NCI-H1694 treated with DMSO at 0.1 percent for 48 hours (cell line): Measurements from ENCODE around the gene ATG16L2.
"Not testable (repeated sequence)": the region's sequence is repeated elsewhere in the genome, so short reads cannot be mapped to it uniquely, and the experiment has no call there.

Source experiments
- DNase-seq: peaks from one replicate; lab custom pipeline; 2025; lab: John Stamatoyannopoulos, UW

ATG16L2 gene

DNA sequence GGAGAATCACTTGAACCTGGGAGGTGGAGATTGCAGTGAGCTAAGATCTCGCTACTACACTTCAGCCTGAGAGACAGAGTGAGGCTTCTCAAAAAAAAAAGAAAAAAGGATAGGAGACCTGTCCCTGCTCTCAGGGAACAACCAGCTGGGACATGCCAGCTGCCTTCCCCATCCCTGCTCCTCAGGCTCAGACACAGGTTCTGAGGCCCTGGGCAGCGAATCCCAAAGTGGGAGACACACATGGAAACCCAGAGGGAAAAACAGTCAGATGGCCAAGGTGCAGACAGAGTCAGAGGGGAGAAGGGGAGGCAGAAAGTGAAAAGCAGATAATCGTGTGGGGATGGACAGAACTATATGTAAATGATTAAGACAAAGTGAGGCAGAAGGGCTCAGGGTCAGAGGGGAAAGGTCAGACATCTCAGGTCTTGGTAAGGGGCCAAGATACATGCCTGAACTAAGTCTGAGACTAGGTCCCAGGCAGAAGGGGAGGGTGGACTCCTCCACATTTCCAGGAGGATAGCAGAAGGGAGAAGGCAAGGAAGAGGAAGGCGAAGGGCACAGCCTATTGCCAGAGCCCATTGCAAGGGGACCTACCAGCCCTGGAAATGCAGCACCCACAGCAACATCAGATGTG, 34.6 kb upstream of the ATG16L2 start:
- no peak for DNase-seq

DNA sequence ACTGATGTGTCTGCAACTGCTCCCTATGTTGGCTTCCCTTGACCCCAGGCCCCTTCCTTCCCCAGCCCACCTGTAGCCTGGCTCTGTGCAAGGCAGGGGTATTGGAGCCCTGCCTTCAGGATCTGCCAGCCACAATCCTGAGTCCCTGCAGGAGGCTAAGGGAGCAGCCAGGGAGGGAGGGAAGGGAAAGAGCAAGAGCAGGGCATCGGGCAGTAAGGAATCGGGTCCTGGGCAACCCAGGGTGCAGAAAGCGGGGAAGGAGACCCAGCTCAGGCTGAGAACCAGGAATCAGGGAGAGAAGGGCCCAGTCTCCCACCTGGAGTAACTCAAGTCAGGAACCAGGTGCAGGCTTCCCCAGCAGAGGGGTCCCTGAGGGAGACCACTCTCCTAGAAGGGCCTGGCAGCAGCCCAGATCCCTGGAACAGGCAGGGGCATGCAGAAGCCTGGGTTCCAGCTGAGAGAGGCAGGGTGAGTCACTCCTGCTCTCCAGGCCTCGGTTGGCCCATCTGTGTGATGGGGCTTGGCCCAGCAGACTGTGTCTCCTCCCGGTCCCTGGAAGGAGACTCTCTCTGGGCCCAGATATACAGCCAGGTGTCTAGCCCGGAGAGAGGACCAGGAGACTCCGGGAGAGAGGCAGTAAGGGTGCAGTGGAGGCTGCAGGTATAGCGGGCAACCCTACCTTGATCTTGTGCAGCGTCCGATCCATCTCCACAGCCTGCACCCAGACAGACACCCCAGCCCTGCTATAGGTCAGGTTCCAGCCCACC, 33.7 kb upstream of the ATG16L2 start:
- DNase-seq, result no peak

- no peak for DNase-seq
Observed at GRCh38 chr11:72781063-72781312, 33.2 kb upstream of the ATG16L2 start.

DNA sequence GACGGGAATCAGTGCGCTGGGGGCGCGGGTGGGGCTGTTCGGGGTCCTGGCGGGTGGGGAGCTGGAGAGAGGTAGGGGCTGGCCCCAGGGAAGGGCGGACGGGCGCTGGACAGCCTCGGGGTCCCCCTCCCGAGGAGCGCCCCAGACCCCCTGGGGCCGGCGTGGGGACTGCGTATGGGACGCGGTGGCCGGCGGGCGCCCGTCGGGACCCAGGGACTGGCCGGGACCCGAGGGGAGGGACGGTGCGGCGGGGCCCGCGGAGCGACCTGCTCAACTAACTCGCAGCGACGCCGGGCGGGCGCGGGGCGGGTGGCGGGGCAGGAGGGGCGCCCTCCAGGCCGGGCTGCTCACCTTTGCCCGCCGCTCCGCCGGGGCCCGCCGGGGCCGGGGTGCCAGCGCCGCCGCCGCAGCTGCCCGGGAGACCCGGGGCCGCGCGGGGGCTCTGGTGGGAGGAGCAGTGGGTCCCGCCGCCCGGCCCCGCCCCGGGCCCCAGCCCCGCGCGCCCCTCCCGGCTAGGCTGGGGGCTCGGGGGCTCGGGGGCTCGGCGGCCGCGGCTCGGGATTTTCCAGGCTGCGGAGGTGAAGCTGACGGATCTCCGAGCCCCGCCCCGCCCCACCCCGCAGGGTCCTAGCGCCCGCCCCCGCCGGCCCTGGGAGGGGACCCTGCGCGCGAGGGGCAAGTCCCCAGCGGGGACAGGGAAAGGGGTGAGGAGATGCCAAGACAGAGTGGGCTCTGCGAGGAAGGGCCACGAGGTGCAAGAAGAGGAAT, 32.7 kb upstream of the ATG16L2 start:
- no peak for DNase-seq

- DNase-seq, result no peak
Observed at GRCh38 chr11:72782081-72782920, 31.9 kb upstream of the ATG16L2 start.

DNA sequence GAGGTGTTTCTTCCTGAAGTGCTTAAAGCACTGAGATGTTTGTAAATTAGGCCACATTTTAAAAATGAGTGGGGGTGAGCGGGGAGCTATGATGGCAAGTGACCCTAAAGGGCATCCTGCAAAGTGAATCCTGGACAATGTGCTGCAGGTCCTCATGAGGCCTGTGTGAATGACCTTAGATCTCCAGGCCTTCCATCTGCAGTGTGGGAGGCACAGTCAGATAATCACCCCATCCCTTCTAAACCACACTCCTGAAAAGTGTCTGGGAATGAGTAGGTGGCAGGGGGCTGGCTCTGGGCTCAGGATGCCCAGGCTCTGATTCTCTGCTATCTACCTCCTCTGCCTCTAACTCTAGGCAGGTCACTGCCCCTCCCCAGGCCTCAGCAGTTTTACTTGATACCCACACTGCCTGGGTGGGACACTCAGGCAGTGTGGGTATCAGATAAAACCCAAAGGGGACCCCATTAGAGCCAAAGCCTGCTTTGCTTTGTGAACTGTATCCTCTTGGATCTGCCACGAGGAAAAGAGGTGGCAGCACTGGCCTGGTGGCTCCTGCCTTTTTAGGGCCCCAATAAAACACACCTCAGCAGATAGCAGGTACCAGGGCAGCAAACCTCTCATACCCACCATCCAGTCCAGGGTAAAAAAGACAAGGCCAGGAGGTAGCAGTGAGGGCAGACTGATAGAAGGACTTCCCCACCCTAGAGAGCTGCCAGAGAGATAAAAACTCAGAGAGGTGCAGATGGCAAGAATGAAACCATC, 30.9 kb upstream of the ATG16L2 start:
- DNase-seq, result no peak

- DNase-seq, result no peak
Observed at GRCh38 chr11:72784662-72785061, 29.5 kb upstream of the ATG16L2 start.

DNA sequence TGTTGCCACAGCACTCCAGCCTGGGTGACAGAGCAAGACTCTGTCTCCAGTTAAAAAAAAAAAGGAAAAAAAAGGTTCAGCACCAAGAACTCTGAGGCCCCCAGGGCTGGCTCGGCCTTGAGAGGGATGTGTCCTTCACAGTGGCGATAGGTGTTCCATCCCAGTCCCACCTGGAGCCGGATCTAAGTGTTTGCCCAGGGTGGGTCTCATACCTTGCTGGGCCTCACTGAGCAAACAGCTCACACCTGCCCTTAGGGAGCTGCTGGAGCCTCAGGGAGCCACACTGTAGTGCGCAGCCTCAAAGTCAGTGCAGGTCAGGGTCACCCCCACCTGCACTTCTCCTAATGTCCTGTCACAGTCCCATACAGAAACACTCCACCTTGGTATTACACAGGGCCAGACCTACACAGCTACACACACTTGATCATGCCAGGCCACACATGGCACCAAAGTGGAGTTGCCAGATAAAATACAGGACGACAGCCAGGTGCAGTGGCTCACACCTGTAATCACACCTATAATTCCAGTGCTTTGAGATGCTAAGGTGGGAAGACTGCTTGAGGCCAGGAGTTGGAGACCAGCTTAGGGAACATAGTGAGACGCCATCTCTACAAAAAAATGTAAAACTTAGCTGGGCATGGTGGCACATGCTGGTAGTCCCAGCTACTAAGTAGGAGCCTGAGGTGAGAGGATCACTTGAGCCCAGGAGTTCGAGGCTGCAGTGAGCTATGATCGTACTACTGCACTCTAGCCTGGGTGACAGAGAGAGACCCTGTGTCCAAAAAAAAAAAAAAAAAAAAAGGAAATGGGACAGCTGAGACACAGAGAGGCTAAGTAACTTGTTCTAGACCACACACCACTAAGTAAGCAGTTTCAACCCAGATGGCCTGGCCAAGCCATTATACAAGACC, 27.7 kb upstream of the ATG16L2 start:
- no peak for DNase-seq

- DNase-seq, result no peak
Observed at GRCh38 chr11:72787216-72788104, 26.8 kb upstream of the ATG16L2 start.

- DNase-seq, result no peak
Observed at GRCh38 chr11:72788241-72788640, 26.0 kb upstream of the ATG16L2 start.

DNA sequence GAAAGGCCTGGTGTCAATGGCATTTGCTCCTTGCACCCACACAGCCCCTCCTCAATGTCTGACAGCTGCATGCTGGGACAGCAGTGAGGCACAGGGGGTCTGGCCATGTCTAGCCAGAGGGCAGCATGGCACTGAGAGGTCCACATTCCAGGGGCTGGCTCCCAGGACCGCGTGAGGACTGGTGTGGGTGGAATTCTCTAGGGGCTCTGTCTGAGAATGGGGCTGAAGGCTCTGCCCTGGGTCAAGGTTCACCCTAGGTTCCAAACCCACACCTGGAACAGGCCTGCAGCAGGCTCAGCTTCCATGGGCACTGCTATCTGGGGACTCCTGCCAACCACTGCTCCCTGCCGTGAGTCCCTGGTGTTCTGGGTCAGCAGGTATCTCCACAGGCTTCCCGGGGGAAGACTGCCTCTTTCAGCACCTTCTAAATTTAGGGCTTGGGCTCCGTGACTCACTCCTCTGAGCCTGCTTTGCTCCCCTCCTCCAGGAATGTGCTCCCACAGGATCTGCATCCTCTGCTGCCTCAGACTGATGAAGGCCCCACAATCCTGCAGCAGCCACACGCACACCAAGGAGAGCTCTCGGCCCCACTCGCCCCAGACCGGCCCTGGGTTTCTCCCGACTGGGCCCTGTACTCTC, 24.6 kb upstream of the ATG16L2 start:
- no peak for DNase-seq

GRCh38 chr11:72791228-72791627, 23.0 kb upstream of the ATG16L2 start:
- DNase-seq, result not testable (repeated sequence)

DNA sequence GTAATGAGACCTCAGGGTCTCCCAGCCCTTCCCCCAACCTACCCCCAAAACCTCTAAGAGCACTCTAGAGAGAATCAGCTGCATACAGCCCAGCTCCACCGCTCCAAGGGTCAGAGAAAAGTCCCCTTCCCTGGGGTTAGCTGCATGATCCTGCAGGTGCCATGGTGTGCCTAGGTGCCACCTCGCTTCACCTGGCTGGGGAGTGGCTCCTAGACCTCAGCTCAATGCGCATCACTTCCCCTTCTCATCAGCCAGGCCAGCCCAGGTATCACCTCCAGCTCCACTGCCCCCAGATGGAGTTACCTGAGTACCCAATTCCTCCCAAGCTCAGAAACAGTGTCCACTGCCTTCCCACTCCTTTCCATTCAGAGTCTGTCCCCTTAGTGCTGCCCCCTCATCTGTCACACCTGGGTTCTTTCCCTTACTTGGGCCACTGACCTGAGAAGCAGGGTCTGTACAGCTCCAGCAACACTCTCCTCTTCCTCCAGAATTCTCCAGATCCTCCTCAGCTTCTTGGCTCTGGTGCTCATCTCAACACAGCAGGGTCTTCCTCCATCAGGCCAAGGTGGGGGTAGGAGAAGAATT, 21.7 kb upstream of the ATG16L2 start:
- no peak for DNase-seq

DNA sequence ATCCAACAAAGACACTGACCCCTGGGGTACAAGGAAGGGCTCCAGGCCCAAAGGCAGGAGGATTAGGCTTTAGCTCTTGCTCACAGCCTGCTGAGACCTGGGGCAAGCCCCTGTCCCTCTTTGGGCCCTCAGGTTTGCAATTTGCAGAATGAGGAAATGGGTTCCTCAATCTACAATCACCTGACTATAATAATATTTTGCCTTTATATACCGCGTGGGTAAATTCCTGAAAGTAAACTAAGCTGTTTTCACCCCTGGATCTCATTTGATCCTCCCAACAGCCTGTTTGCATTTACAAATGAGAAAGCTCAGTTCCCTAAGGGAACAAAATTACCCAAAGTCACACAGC, 21.2 kb upstream of the ATG16L2 start:
- DNase-seq, result no peak

DNA sequence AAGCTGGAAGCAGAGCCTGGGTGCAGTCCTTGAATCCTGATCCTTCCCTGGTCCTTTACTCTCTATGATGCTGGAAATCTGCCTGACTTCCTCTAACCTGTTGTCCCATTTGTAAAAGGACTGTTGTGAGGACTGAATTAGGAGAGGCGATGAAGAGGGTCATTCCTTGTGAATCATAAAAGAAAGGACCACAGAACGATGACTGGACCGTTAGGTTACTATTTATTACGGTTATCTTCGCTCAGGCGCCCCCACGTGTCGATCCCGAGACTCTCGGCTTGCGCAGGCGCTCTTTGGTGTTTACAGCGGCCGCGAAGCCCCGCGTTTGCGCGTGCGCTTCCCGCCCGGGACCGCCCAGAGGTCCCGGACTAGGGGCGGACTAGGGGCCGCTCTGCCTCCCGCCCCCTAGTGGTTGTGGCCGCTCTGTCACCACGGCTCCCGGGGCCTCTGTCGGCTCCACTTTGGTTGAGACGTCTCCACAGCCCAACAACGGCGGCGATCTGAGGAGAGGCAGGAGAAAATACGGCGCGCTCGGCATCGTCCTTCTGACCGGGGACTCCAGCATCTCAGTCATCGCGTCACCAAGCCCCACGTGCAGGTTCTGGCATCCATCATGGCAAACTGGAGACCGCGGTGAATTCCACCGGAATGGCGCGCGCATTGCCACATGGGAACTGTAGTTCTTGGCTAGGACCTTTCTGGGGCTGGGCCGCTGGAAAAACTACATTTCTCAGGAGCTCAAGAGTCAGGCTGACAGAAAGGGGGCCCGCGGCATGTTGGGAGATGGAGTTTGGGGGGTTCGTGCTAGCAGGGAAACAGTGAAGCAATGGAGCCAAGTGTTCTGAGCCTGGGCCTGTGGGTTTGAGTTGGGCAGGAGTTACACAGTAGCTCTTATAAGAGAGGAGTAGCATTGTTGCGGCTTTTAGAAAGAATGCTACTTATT, 20.5 kb upstream of the ATG16L2 start, which contains the start of gene STARD10:
Gene STARD10, minus strand, starts transcription at position 623 of the 943 bp plus-strand sequence. CDS start 12,866 bp downstream, outside the sequence.
- peak; percentile 89 for DNase-seq

DNA sequence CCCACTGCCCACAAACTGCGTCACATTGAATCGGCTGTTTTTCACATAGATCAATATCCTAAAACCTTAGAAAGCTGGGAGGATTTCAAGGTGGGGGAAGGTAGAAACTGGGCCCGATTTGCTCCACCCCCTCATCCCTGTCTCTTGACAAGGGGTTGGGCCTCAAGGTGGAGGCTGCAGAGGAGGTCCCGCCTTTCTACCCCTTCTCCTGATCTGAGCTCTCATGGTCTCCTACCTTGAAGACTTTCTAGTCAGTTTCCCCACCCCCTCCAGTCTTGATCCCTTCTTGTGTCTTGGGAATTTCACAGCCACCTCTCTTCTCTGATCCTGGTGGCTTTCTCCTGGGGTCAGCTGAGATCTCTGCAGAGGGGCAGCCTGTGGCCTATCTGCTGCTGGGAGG, 15.8 kb upstream of the ATG16L2 start:
- no peak for DNase-seq

- DNase-seq, result no peak
Observed at GRCh38 chr11:72799441-72799840, 14.8 kb upstream of the ATG16L2 start.
